ENCODE data around the gene ARPC5L. TPM values are rescaled to one million over a fixed set of nuclear protein-coding genes. Genes with fewer than 3 reads are reported as not detected.

The ARPC5L gene
- total RNA-seq, 8 experiments from 2014 or later, result 13.3 to 51.0 (median 33.3) TPM

Other genes starting within 250 kb of the ARPC5L start
- gene NR6A1, start 90.8 kb upstream of the ARPC5L start, total RNA-seq, result 10 to 100 TPM in 1 of 8 experiments, 1 to 10 TPM in 6, under 1 TPM in 1; 0.46 to 29.0 (median 3.7) TPM
- 10 to 100 TPM in 1 of 8 experiments, 1 to 10 TPM in 1, under 1 TPM in 6; 0.10 to 14.3 (median 0.37) TPM for gene OLFML2A, start 85.0 kb upstream of the ARPC5L start, total RNA-seq
- 10 to 100 TPM in 1 of 8 experiments, 1 to 10 TPM in 1, under 1 TPM in 5, not detected in 1; 0.33 to 11.5 (median 0.50) TPM for gene WDR38, start 8.7 kb upstream of the ARPC5L start, total RNA-seq
- 1,000 to 10,000 TPM; 2,145 to 3,545 (median 3,108) TPM for gene RPL35, start 173 bp upstream of the ARPC5L start, total RNA-seq
- 10 to 100 TPM in 6 of 8 experiments, 1 to 10 TPM in 2; 8.8 to 18.8 (median 14.3) TPM for gene GOLGA1, start 79.0 kb downstream of the ARPC5L start, total RNA-seq